ENCODE data around the gene C10orf67. TPM values are rescaled to one million over a fixed set of nuclear protein-coding genes. Genes with fewer than 3 reads are reported as not detected.
"Not testable (repeated sequence)": the region's sequence is repeated elsewhere in the genome, so short reads cannot be mapped to it uniquely, and the experiment has no call there.

The C10orf67 gene
- not detected for polyA plus RNA-seq (ENCODE audit: low read depth in 6 of 6)

DNA sequence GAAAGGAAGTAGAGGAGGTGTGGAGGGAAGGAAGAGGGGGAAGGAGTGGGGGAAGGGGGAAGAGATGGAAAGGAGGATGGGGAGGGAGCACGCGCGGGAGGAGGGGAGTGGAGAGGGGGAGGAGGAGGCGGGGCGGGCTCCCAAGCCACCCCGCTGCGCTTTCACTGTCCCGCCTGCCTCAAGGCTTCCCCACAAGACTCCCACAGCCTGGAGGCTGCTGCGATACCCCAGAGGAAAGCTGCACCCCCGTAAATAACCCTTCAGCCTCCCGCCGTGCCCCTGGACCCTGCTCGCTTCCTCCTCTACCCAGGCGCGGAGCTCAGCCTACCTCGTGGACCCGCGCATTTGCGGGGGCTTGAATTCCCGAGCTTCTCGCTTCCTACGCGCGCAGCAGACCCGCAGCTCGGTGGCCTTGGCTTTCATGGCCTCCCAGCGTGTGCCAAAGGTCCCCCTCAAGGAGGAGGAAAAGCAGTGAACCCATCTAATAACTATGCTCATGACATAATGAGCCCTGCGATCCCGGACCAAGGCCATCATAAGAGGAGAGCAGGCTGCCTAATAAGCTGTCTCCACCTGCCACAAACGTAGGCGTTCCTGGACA lies at the start of gene C10orf67:
TSS of gene C10orf67 (minus strand) at position 557 of the 601 bp plus-strand sequence. CDS start at position 534, 23 bp downstream.
- Mint-ChIP-seq H3K36me3 (no peaks in the 10 kb centered on the region), H3K27ac (peak within 1 kb of the TSS in 3 of 6 donors; percentile 84 to 93 (median 93)), H3K4me1 (peaks cover 14 to 28% (median 16%) of the 10 kb centered on the region in 3 donors), H3K4me3 (peak within 1 kb of the TSS; percentile 84 to 96 (median 92)), H3K27me3 (peaks cover 17 to 31% (median 18%) of the 10 kb centered on the region in 3 donors), H3K9me3 (no peaks in the 10 kb centered on the region)
- ATAC-seq (ENCODE audit: low read depth in 2 of 2) (peak; percentile 61 to 65), DNase-seq (no peak)

DNA sequence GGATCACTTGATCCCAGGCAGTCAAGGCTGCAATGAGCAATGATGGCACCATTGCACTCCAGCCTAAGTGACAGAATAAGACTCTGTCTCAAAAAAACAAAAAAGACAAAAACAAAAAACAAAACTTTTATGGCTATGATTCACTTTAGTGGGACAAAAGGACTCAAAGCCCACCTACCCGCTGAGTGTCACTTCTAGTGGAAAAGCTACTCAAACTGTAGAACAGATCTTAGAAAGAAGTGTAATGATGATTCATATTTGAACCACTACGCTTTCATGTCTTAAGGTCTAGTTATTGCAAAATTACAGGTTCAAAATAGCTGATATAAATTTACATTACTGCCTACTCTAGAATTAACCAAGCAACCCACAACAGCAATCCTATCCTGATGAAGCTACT lies 47.2 kb upstream of the C10orf67 start:
- Mint-ChIP-seq H3K27ac (no peak overlapping the region), H3K36me3 (peaks cover 0 to 8% of the 10 kb centered on the region in 2 donors), H3K4me3 (no peak overlapping the region), H3K4me1 (peaks cover 0 to 7% (median 5%) of the 10 kb centered on the region in 3 donors), H3K9me3 (peaks cover 0 to 5% (median 3%) of the 10 kb centered on the region in 7 donors), H3K27me3 (peaks cover 0 to 11% (median 5%) of the 10 kb centered on the region in 3 donors)
- ATAC-seq (ENCODE audit: low read depth in 2 of 2) = no peak
- DNase-seq = no peak

GRCh38 chr10:23390809-23391208 lies 46.2 kb upstream of the C10orf67 start:
- peaks cover 0 to 5% (median 3%) of the 10 kb centered on the region in 7 donors for H3K9me3 Mint-ChIP-seq
- no peak overlapping the region for H3K4me3 Mint-ChIP-seq
- H3K27ac Mint-ChIP-seq = peak overlapping the region in 1 of 6 donors; percentile 88
- no peak for DNase-seq
- peaks cover 0 to 8% of the 10 kb centered on the region in 2 donors for H3K36me3 Mint-ChIP-seq
- H3K4me1 Mint-ChIP-seq = peaks cover 0 to 7% (median 5%) of the 10 kb centered on the region in 3 donors
- peaks cover 0 to 11% (median 5%) of the 10 kb centered on the region in 3 donors for H3K27me3 Mint-ChIP-seq
- no peak for ATAC-seq (ENCODE audit: low read depth in 2 of 2)

GRCh38 chr10:23390408-23390807 lies 45.8 kb upstream of the C10orf67 start:
- not testable (repeated sequence) for ATAC-seq (ENCODE audit: low read depth in 2 of 2); H3K4me3 Mint-ChIP-seq; H3K4me1 Mint-ChIP-seq; H3K9me3 Mint-ChIP-seq; DNase-seq; H3K36me3 Mint-ChIP-seq
- Mint-ChIP-seq H3K27me3 (peaks cover 0 to 11% (median 5%) of the 10 kb centered on the region in 3 donors), H3K27ac (peak overlapping the region in 1 of 6 donors; percentile 88)

GRCh38 chr10:23387516-23387915 lies 42.9 kb upstream of the C10orf67 start:
- H3K9me3 Mint-ChIP-seq; ATAC-seq (ENCODE audit: low read depth in 2 of 2); H3K27ac Mint-ChIP-seq; H3K4me1 Mint-ChIP-seq; H3K36me3 Mint-ChIP-seq; H3K4me3 Mint-ChIP-seq; DNase-seq: not testable (repeated sequence)
- H3K27me3 Mint-ChIP-seq = peaks cover 0 to 12% (median 11%) of the 10 kb centered on the region in 3 donors

DNA sequence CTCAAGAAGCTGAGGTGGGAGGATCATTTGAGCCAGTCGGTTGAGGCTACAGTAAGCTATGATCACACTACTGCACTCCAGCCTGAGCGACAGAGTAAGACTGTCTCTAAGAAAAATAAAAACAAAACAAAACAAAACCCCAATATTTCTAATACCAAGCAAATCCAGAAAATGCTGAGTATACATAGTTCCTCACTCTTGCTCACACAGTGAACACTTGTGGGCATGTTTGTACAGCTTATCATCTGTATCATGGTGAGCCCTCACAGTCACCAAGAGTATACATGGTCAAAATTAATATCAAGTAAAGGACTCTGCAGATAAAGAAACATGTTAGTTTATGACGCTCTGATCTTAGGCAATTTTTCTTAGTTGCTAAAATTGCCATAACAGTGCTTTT lies 41.5 kb upstream of the C10orf67 start:
- H3K9me3 Mint-ChIP-seq = peaks cover 0 to 3% (median 2%) of the 10 kb centered on the region in 7 donors
- no peaks in the 10 kb centered on the region for H3K36me3 Mint-ChIP-seq
- H3K27ac Mint-ChIP-seq = no peak overlapping the region

DNA sequence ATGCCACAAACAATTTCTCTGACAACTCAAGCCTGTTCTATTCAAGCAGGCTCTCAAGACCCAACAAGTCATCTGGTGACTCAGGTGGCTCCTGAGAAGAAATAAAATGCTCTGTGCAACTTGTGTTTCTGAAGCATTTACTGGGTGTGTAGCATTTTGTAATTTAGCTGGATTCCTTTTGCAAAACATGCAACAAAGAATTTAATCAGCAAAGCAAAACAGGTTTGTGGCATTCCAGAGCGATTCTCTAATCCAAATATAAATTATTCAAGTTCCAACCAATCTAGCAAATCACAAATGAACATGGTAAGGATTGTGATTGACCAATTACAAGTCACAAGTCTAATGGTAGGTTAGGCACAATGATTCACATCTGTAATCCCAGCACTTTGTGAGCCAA lies 39.8 kb upstream of the C10orf67 start:
- DNase-seq = no peak
- Mint-ChIP-seq H3K4me1 (no peaks in the 10 kb centered on the region), H3K9me3 (peaks cover 0 to 3% (median 0%) of the 10 kb centered on the region in 7 donors), H3K27me3 (peaks cover 9 to 12% (median 11%) of the 10 kb centered on the region in 3 donors), H3K27ac (no peak overlapping the region), H3K36me3 (no peaks in the 10 kb centered on the region), H3K4me3 (no peak overlapping the region)
- ATAC-seq (ENCODE audit: low read depth in 2 of 2) = no peak

More for the DNA sequence above, 41.5 kb upstream of the C10orf67 start:
- Mint-ChIP-seq H3K4me1 (no peaks in the 10 kb centered on the region), H3K4me3 (no peak overlapping the region), H3K27me3 (peaks cover 0 to 12% (median 11%) of the 10 kb centered on the region in 3 donors)
- ATAC-seq (ENCODE audit: low read depth in 2 of 2) = no peak
- no peak for DNase-seq

GRCh38 chr10:23383637-23384036 lies 39.0 kb upstream of the C10orf67 start:
- H3K27ac Mint-ChIP-seq = no peak overlapping the region
- no peak for DNase-seq
- no peak overlapping the region for H3K4me3 Mint-ChIP-seq
- H3K36me3 Mint-ChIP-seq = no peaks in the 10 kb centered on the region
- no peak for ATAC-seq (ENCODE audit: low read depth in 2 of 2)
- peaks cover 11 to 15% (median 14%) of the 10 kb centered on the region in 3 donors for H3K27me3 Mint-ChIP-seq
- H3K9me3 Mint-ChIP-seq = peaks cover 0 to 3% (median 0%) of the 10 kb centered on the region in 7 donors
- H3K4me1 Mint-ChIP-seq = no peaks in the 10 kb centered on the region

- Mint-ChIP-seq H3K27me3 (peaks cover 6 to 20% (median 17%) of the 10 kb centered on the region in 3 donors), H3K27ac (no peak overlapping the region), H3K4me3 (no peak overlapping the region), H3K36me3 (no peaks in the 10 kb centered on the region), H3K4me1 (peaks cover 0 to under 1% (median 0%) of the 10 kb centered on the region in 3 donors), H3K9me3 (no peaks in the 10 kb centered on the region)
- DNase-seq (no peak), ATAC-seq (ENCODE audit: low read depth in 2 of 2) (no peak)
Observed at GRCh38 chr10:23381298-23382040, 36.9 kb upstream of the C10orf67 start.

DNA sequence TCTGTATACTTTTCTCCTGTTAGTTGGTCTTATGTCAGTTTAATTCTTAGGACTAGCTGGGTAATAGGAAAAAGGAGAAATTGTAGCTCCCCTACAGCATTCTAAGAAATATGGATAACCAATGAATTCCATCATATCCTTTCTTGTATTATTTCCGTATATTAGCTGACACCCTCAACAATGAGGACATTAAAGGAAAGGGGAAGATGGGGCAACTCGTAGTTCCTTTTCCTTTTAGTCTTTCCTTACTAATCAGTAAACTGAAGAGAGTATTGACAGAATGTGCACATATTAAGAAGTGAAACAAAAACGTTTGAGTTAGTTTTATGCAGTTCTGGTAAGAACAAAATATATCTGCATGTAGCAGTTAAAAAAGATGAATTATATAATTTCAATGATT lies 35.1 kb upstream of the C10orf67 start:
- Mint-ChIP-seq H3K27me3 (peaks cover 6 to 20% (median 17%) of the 10 kb centered on the region in 3 donors), H3K9me3 (no peaks in the 10 kb centered on the region), H3K4me3 (no peak overlapping the region), H3K27ac (no peak overlapping the region), H3K4me1 (peaks cover 0 to 6% (median 5%) of the 10 kb centered on the region in 3 donors), H3K36me3 (no peaks in the 10 kb centered on the region)
- DNase-seq (no peak), ATAC-seq (ENCODE audit: low read depth in 2 of 2) (no peak)

DNA sequence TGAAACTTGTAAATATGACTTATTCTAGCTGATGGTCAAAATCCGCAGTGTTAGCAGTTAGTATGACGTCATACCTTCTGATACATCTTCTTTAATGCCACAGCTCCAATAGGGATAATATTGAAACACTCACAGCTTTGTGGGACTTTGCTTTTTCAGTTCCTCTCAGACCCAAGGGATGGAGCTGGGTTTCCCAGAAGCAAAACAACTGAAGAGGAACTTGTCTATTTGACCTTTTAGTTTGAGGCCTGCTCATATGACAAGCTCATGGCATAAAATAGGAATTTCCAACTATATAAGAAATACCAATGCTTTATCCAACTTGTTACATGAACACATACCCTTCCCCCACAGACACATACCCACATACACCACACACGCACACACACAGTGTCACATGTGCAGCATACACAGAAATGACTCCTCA lies 31.6 kb upstream of the C10orf67 start:
- no peak for ATAC-seq (ENCODE audit: low read depth in 2 of 2)
- Mint-ChIP-seq H3K9me3 (peaks cover 0 to 2% (median 0%) of the 10 kb centered on the region in 7 donors), H3K4me3 (no peak overlapping the region), H3K4me1 (peaks cover 11 to 18% (median 17%) of the 10 kb centered on the region in 3 donors), H3K36me3 (no peaks in the 10 kb centered on the region), H3K27me3 (peaks cover 0 to 25% (median 8%) of the 10 kb centered on the region in 3 donors), H3K27ac (no peak overlapping the region)
- DNase-seq = no peak

DNA sequence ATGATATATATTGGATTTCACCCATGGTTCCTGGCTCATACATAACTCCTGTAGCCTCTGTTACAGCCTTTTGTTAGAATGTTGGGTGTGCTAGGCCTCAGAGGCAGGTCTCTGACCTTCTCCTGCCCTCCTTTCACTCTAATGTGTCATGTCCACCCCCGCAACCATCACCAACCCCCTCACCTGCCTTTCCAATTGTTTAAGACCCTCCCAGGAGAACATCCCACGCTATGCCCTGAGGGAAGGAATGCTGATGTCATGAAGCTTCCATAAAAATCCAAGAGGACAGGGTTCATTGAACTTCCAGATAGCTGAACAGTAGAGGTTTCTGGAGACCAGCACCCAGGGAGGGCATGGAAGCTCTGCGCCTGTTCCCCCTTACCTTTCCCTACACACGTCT lies 30.8 kb upstream of the C10orf67 start:
- ATAC-seq (ENCODE audit: low read depth in 2 of 2) = no peak
- no peaks in the 10 kb centered on the region for H3K36me3 Mint-ChIP-seq
- peaks cover 0 to 2% (median 0%) of the 10 kb centered on the region in 7 donors for H3K9me3 Mint-ChIP-seq
- H3K27ac Mint-ChIP-seq = peak overlapping the region in 1 of 6 donors; percentile 47
- H3K27me3 Mint-ChIP-seq = peaks cover under 1 to 26% (median 10%) of the 10 kb centered on the region in 3 donors
- no peak overlapping the region for H3K4me3 Mint-ChIP-seq
- H3K4me1 Mint-ChIP-seq = peaks cover 13 to 21% (median 20%) of the 10 kb centered on the region in 3 donors
- DNase-seq = no peak

- H3K27me3 Mint-ChIP-seq = peaks cover 5 to 16% (median 8%) of the 10 kb centered on the region in 3 donors
- no peak overlapping the region for H3K4me3 Mint-ChIP-seq
- H3K9me3 Mint-ChIP-seq = peaks cover 0 to 2% (median 0%) of the 10 kb centered on the region in 7 donors
- peaks cover 32 to 43% (median 42%) of the 10 kb centered on the region in 3 donors for H3K4me1 Mint-ChIP-seq
- ATAC-seq (ENCODE audit: low read depth in 2 of 2) (no peak), DNase-seq (no peak)
- no peaks in the 10 kb centered on the region for H3K36me3 Mint-ChIP-seq
- H3K27ac Mint-ChIP-seq = no peak overlapping the region
Observed at GRCh38 chr10:23373156-23373555, 28.6 kb upstream of the C10orf67 start.
